Endothelial cell of umbilical vein (primary cell): ENCODE results near the gene GALNT2. TPM values are rescaled to one million over a fixed set of nuclear protein-coding genes. Genes with fewer than 3 reads are reported as not detected.

Source experiments
- BruUV-seq: library from RNA; stranded (reverse); fragments of 400-500 nt; replicated peaks from 2 replicates; lab custom pipeline; 2021; lab: Mats Ljungman, UMichigan
- CTCF ChIA-PET: fragments of 300-600, 350-600 bp; sonication (Branson Sonifier 250); formaldehyde crosslinking; loops from one replicate; lab custom pipeline; 2021; ENCODE audit warnings: antibody characterized with exemption, inconsistent platforms; lab: Charles Lee
- POLR2A ChIA-PET: fragments of 300-600, 350-600 bp; sonication (Branson Sonifier 250); formaldehyde crosslinking; loops from one replicate; lab custom pipeline; 2021; ENCODE audit warnings: antibody characterized with exemption, inconsistent platforms; lab: Charles Lee
- DNase-seq: peaks from one replicate; pipeline ENCODE4 v3.0.0-alpha.2; 2011; ENCODE audit warnings: low read depth, low spot score
- FAIRE-seq: peaks from 2 replicates; lab custom pipeline; 2011; peaks lifted over from hg19 to GRCh38; lab: Jason Lieb, UNC
- H2AFZ ChIP-seq: 2 replicates; pipeline ENCODE4 v1.6.0; 2012; ENCODE audit warnings: low read depth, low read length, control low read depth, inconsistent platforms
- H3K27ac ChIP-seq: 2 replicates; pipeline ENCODE4 v1.5.1; 2011; ENCODE audit warnings: low read depth, mild to moderate bottlenecking, control low read depth, low read length, moderate library complexity; ENCODE audit not compliant: insufficient read depth
- H3K27me3 ChIP-seq, 2 experiments: 2 replicates each; pipeline versions ENCODE4 v1.6.0 to v1.6.1; 2011; ENCODE audit warnings: low read length in 2 of 2, mixed read lengths in 1 of 2; ENCODE audit not compliant: control insufficient read depth in 2 of 2, insufficient read depth in 2 of 2
- H3K36me3 ChIP-seq, 2 experiments: 2 replicates in 1 of 2; 3 replicates in 1 of 2; pipeline ENCODE4 v1.5.1; 2011; ENCODE audit warnings: low read length in 2 of 2, mild to moderate bottlenecking in 1 of 2, moderate library complexity in 1 of 2; ENCODE audit not compliant: control insufficient read depth in 2 of 2, insufficient read depth in 2 of 2; ENCODE audit errors: extremely low read depth in 1 of 2
- H3K4me1 ChIP-seq: 3 replicates; pipeline ENCODE4 v1.5.1; 2011; ENCODE audit warnings: mild to moderate bottlenecking, low read length; ENCODE audit not compliant: control insufficient read depth, insufficient read depth; ENCODE audit errors: extremely low read depth
- H3K4me2 ChIP-seq: 2 replicates; pipeline ENCODE4 v1.6.1; 2011; ENCODE audit warnings: low read length, control low read depth, mixed read lengths; ENCODE audit not compliant: insufficient read depth
- H3K4me3 ChIP-seq, 3 experiments: fragments of 200-600 bp in 1 of 3; sonication (generic), shearing (Covaris generic) in 1 of 3; replicated peaks in 1 of 3; 2 replicates each; pipeline ENCODE4 v1.5.1; 2011 to 2016; ENCODE audit warnings: control low read depth in 3 of 3, low read length in 3 of 3, mild to moderate bottlenecking in 2 of 3, inconsistent platforms in 1 of 3, low read depth in 1 of 3, moderate library complexity in 1 of 3; ENCODE audit not compliant: insufficient read depth in 1 of 3
- H3K79me2 ChIP-seq: 2 replicates; pipeline ENCODE4 v1.6.0; 2012; ENCODE audit warnings: low read length, inconsistent platforms; ENCODE audit not compliant: control insufficient read depth, insufficient read depth
- H3K9ac ChIP-seq: replicated peaks from 2 replicates; pipeline ENCODE3; 2011; ENCODE audit warnings: low read length, control low read depth; ENCODE audit not compliant: insufficient read depth; ENCODE audit errors: extremely low read depth
- H3K9me1 ChIP-seq: replicated peaks from 3 replicates; pipeline ENCODE4 v1.6.0; 2011; ENCODE audit warnings: mild to moderate bottlenecking, low read length; ENCODE audit not compliant: control insufficient read depth, insufficient read depth; ENCODE audit errors: extremely low read depth
- H3K9me3 ChIP-seq: replicated peaks from 2 replicates; pipeline ENCODE4 v1.5.1; 2012; ENCODE audit warnings: low read length, inconsistent platforms; ENCODE audit not compliant: control insufficient read depth, insufficient read depth
- H4K20me1 ChIP-seq: replicated peaks from 2 replicates; pipeline ENCODE3; 2011; ENCODE audit warnings: mild to moderate bottlenecking, low read length; ENCODE audit not compliant: control insufficient read depth, insufficient read depth; ENCODE audit errors: extremely low read depth
- CTCF ChIP-seq, 2 donors: IDR thresholded peaks; 1 replicate in 1 of 2; 2 replicates in 1 of 2; pipeline ENCODE4 v1.5.1; 2011; ENCODE audit warnings: low read length in 2 of 2, mild to moderate bottlenecking in 2 of 2, moderate library complexity in 2 of 2, control low read depth in 1 of 2, inconsistent platforms in 1 of 2, low read depth in 1 of 2; ENCODE audit not compliant: insufficient read depth in 1 of 2; ENCODE audit errors: extremely low read depth in 1 of 2
- EZH2 ChIP-seq: IDR thresholded peaks from 2 replicates; pipeline ENCODE4 v1.6.1; 2012; ENCODE audit warnings: borderline replicate concordance, low read depth, mild to moderate bottlenecking, moderate library complexity, low read length, inconsistent platforms; ENCODE audit not compliant: severe bottlenecking
- JUN ChIP-seq: IDR thresholded peaks from 2 replicates; pipeline ENCODE4 v1.6.1; 2011; ENCODE audit warnings: borderline replicate concordance, low read depth; ENCODE audit not compliant: insufficient read length, insufficient read depth
- MYC ChIP-seq: IDR thresholded peaks from one replicate; pipeline ENCODE4 v1.6.1; 2011; ENCODE audit warnings: mild to moderate bottlenecking, low read depth, low read length
- POLR2AphosphoS5 ChIP-seq: IDR thresholded peaks from 2 replicates; pipeline ENCODE4 v1.6.1; 2012; ENCODE audit warnings: low read depth, mild to moderate bottlenecking, control low read depth, low read length, moderate library complexity; ENCODE audit not compliant: insufficient read depth
- dilution Hi-C: fragments of 300-500 bp; cut with MboI; formaldehyde crosslinking; loops from one replicate; pipeline ENCODE4 v1.15.0; 2019; ENCODE audit warnings: low sequenced_read_pairs; ENCODE audit not compliant: extremely low pct_ligation_motif_present
- intact Hi-C: fragments of 100-400 bp; cut with micrococcal nuclease; formaldehyde crosslinking; loops from one replicate; pipeline ENCODE4 v1.10.0; 2022
- polyA plus RNA-seq, 4 experiments: library from polyadenylated mRNA; depleted of rRNA in 3 of 4; stranded (reverse) in 3 of 4; unstranded in 1 of 4; fragments of >200 nt; gene quantifications; 2 replicates each; pipeline versions ENCODE4 v1.2.1 to v1.2.3, GENCODE V29; 2011 to 2012; ENCODE audit warnings: missing spikeins in 1 of 4
- total RNA-seq: library from RNA; stranded (reverse); gene quantifications from 2 replicates; pipeline ENCODE4 v1.2.3, GENCODE V29; 2021
- TF ChIP-seq, protein P1 (sequence below): IDR thresholded peaks from 2 replicates; pipeline ENCODE4 v1.6.1; 2011; ENCODE audit not compliant: insufficient read depth, insufficient read length

The GALNT2 gene
- total and polyA plus RNA-seq, 2 donors (not counting 3 experiments of a cell fraction or from before 2014, with no cell fraction given) = 56.3 to 77.5 TPM

- no peak overlapping the region for H3K4me2 ChIP-seq
- no peak overlapping the region for H3K27ac ChIP-seq
- no TSS peak for BruUV-seq
- no peak for DNase-seq
- TF ChIP-seq MYC = no peak
- no peak for TF ChIP-seq CTCF (IDR thresholded peaks at IDR 0.05; ENCODE audit: extremely low read depth in 1 of 2, insufficient read depth in 1 of 2, low read depth in 1 of 2, low read length in 2 of 2)
- no peak for TF ChIP-seq POLR2AphosphoS5
- TF ChIP-seq EZH2 = no peak
- TF ChIP-seq JUN = no peak
- TF ChIP-seq, protein P1, sequence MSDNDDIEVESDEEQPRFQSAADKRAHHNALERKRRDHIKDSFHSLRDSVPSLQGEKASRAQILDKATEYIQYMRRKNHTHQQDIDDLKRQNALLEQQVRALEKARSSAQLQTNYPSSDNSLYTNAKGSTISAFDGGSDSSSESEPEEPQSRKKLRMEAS = no peak
- H3K9ac ChIP-seq = no peak overlapping the region
- H3K27me3 ChIP-seq = no peaks in the 10 kb centered on the region
- H3K36me3 ChIP-seq = no peaks in the 10 kb centered on the region
- no peaks in the 10 kb centered on the region for H4K20me1 ChIP-seq
- no peak overlapping the region for H2AFZ ChIP-seq
- peaks cover 61% of the 10 kb centered on the region for H3K79me2 ChIP-seq
- H3K9me3 ChIP-seq = no peaks in the 10 kb centered on the region
- FAIRE-seq = no peak
- intact Hi-C loops (no loop called here), dilution Hi-C loops (no loop called here)
- H3K9me1 ChIP-seq = no peaks in the 10 kb centered on the region
- no peaks in the 10 kb centered on the region for H3K4me1 ChIP-seq
- ChIA-PET CTCF (interaction anchor here (1.1 kb wide), 1 partner anchor 10 kb away, joined by 3 read pairs; no protein-coding TSS in a partner anchor), POLR2A (no interaction called here)
- H3K4me3 ChIP-seq = no peak overlapping the region
These were observed 10.0 kb downstream of the GALNT2 start for GRCh38 chr1:230077011-230077410.
